GDM1 (cell line): ENCODE data around the gene SLC26A11.
"Not testable (repeated sequence)": the region's sequence is repeated elsewhere in the genome, so short reads cannot be mapped to it uniquely, and the experiment has no call there.

Source experiments
- DNase-seq: peaks from one replicate; lab custom pipeline; 2025; lab: John Stamatoyannopoulos, UW

SLC26A11 gene

DNA sequence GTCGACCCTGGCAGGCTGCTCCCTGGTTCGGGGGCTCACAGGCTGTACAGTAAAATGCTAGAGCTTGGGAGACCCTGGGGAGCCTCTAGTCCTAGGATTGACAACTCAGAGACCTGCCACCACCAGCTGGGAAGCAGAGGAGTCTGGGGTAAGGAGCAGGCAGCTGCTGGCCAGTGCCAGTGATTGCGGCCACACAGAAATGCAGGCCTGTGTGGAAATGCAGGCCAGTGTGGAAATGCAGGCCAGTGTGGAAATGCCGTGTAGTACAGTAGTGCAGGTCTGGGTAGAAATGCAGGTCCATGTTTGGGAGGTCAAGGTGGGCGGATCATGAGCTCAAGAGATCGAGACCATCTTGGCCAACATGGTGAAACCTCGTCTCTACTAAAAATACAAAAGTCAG lies 23.6 kb upstream of the SLC26A11 start:
- no peak for DNase-seq

DNA sequence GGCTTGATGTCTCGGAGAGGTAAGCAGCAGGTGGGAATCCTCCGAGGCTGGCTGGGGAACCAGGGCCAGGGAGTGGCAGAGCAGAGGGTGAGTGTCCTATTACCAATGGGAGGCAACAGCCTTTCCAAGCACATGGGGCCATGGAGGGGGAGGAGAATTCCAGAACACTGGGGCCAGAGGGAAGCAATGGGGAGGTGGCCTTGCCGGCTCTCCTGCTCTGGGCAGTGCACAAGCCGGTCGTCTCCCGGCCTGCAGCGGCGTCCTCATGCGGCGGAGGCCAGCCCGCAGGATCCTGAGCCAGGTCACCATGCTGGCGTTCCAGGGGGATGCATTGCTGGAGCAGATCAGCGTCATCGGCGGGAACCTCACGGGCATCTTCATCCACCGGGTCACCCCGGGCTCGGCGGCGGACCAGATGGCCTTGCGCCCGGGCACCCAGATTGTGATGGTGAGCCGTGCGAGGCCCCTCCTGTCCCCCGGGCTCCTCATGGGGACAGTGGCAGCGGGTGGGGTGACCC lies 22.0 kb upstream of the SLC26A11 start:
- no peak for DNase-seq

DNA sequence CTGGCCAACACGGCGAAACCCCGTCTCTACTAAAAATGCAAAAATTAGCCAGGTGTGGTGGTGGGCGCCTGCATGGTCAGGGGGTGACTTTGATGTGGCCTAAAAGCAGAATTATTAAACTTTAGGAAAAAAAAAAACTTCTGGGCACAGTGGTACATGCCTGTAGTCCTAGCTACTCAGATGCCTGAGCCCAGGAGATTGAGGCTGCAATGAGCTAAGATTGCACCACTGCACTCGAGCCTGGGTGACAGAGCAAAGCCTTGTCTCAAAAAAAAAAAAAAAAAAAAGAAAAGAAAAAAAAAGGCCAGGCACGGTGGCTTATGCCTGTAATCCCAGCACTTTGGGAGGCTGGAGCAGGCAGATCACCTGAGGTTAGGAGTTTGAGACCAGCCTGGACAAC lies 20.9 kb upstream of the SLC26A11 start:
- not testable (repeated sequence) for DNase-seq

DNA sequence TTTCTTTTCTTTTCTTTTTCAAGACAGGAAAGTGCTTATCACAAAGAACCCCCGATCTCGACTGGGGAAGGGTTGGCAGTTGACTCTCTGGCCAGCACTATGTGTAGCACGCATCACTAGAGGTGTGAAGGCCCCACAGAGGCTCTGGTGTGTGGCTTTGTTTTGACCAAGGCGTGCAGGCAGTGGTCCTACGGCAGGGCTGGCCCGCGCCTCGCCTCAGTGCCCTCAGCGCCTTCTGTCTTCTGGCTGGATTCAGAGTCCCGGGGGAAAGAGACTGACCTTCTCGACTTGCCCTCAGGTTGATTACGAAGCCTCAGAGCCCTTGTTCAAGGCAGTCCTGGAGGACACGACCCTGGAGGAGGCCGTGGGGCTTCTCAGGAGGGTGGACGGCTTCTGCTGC lies 18.8 kb upstream of the SLC26A11 start:
- DNase-seq: no peak

DNA sequence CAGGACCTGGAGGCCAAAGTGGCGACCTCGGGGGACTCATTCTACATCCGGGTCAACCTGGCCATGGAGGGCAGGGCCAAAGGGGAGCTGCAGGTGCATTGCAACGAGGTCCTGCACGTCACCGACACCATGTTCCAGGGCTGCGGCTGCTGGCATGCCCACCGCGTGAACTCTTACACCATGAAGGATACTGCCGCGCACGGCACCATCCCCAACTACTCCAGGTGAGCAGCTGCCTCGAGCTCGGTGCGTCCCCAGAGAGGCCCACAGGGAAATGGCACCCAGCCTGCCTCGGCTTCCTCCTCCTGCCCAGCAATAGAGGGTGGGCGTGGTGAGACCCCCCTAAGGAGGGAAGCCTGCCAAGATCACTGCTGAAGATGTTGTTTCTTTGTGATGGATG lies 18.0 kb upstream of the SLC26A11 start:
- DNase-seq: no peak

DNA sequence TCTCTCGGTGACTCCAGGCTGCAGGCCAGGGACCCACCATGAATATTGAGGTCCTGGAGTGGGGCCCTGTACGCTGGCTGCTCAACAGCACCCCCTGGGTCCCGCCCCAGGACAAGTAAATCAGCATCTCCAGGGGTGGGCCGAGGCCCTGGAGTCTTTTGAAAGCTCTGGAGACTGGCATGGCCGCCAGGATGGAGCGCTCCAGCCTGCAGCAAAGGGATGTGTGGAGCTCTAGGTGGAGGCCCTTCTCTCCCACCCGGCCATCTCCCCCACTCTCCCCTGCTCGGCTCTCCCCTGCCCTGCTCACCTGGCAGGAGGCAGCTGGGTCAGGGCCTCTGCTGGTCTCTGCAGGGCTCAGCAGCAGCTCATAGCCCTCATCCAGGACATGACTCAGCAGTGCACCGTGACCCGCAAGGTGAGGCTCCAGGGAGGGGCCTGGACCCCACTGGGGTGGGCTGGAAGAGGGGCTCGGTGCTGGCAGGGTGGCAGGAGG lies 16.7 kb upstream of the SLC26A11 start:
- DNase-seq: no peak

DNA sequence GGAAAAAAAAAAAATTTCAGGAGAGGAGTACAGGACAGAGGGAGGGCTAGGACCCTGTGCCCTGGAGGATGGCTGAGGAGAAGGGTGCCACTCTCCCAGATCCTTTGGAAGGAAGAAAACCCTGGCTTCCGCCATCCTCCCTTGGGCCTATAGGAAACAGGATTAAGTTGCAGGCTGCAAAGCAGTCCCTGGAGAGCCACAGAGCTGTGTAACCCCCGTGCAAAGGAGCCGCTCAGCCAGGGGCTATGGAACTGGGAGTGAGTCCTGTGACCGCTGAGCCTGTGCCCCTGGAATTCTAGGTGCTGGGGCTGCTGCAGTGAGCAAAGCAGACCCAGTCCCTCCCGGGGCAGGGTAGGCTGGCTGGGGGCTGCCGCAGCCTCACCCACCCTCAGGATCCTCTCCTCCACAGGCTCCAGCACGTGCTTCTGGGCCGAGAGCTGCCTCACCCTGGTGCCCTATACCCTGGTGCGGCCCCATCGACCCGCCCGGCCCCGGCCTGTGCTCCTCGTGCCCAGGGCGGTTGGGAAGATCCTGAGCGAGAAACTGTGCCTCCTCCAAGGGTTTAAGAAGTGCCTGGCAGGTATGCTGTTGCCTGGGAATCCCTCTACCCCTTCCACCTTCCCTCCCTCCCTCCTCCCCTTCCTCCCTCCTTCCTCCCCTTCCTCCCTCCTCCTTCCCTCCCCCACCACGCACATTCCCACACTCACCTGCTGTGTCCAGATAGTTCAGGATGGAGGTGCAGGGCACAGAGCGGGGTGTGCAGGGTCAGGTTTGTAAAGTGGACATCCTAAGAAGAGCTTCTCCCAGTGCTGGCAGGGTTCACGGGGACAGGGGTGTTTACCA lies 15.4 kb upstream of the SLC26A11 start:
- no peak for DNase-seq

DNA sequence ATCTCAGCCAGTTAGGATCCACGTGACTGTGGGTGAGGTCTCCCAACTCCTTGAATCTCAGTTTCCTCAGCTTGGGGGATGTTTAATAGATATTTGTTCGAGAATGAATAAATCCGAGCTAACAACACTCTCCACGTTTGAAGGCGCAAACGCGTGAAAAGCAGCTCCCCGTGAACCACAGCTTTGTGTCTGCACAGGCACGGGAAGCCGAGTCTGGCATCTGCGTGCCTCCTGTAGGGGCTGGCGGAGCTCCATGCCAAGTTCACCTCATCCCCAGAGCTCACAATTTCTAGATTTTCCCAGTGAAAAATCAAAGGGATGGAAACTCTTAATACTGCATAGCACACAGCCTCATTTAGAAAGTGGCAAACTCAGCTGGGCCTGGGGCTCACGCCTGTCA lies 14.4 kb upstream of the SLC26A11 start:
- DNase-seq: no peak

DNA sequence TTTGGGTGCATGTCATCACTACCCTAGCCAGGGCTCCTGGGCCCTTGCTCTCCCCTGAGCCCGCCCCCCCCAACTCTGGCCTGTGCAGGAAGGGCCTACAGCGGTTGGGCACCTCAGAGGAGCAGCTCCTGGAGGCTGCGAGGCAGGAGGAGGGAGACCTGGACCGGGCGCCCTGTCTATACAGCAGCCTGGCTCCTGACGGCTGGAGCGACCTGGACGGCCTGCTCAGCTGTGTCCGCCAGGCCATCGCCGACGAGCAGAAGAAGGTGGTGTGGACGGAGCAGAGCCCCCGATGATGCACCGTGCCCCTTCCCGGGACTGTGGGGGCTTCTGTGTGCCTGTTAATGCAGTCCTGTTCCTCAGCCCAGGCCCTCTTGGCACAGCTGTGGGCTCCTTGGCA lies 12.2 kb upstream of the SLC26A11 start:
- no peak for DNase-seq

DNA sequence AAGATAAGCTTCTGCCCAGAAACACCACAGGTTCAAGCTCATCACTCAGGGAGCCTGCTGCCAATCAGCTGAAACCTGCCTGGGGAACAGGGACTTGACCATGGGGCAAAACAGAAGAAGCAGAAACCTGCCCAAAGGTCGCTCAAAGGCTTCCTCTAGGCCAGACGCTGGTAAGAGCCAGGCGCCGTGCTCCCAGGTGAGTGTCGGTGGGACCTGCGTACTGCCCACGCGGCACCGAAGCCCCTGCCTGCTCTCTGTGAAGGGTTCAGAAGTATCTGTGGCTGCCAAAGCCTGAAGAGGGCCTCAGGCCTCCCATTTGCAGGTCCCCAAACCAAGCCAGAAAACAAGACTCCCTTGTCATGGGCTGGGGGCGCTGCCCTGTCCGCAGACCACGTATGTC lies 10.5 kb upstream of the SLC26A11 start:
- DNase-seq: no peak

DNA sequence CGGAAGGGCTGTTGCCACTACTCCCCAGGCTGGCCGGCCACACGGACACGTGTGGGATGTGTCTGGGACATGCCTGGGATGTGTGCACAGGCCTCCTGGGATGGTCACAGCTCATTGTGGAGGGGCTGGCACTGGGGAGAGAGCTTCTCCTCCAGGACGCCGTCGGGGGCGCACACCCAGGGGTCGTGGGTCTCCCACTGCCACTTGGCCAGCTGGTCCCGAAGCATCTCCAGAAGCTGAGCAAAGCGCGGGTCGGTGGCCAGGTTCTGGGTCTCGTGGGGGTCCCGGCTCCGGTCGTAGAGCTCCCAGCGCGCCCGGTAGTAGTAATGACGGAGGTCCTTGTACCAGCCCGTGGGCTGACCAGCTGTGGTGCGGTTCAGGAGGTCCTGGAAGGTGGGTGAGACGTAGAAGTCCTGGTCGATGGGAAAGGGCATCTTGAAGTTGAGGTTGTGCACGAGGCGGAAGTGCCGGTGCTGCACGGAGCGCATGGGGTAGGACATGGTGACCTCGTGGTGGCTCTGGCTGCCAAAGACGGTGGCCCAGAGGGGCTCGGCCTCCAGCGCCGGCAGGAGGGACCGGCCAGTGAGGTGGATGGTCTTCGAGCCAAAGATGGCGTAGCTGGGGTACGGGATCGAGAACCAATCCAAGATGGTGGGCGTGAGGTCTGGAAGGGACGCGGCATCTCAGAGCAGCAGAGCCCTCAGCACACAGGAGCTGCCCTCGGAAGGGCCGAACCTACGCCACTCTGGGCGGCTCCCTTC lies 9.7 kb upstream of the SLC26A11 start:
- no peak for DNase-seq

DNA sequence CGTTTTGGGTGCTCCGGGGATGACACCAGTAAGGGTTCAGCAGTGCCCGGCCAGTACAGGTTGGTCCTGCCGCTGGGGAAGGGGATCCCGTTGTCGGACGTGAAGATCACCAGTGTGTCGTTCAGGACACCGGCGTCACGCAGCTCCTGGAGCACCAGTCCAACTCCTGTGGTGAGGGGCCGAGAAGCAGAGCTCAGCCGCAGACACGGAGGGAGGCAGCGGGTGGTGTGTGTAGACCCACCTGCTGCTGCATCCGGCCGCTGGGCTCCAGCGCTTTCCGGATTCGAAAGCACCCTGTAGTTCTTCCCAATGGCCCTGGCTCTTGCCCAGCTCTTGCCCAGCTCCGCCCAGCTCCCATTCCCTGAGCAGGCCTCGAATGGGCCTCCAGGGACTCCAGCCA lies 8.1 kb upstream of the SLC26A11 start:
- DNase-seq: no peak

DNA sequence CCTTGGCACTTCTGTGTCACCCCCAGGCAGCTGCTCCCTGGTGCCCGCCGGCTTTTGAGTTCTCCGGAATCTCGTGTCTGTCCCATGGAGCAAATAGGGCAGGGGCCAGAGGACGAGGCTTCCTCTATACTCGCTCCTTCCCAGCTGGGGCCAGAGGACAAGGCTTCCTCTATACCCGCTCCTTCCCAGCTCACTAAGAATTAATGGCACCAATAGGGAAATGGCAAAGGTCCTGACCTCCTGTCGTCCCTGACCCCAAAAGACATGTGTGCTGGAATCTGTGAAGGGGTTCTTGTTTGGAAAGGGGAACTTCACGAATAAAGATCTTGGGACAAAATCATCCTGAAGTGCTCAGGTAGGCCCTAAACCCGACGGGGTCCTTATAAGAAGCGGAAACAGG lies 7.7 kb upstream of the SLC26A11 start:
- DNase-seq: no peak

DNA sequence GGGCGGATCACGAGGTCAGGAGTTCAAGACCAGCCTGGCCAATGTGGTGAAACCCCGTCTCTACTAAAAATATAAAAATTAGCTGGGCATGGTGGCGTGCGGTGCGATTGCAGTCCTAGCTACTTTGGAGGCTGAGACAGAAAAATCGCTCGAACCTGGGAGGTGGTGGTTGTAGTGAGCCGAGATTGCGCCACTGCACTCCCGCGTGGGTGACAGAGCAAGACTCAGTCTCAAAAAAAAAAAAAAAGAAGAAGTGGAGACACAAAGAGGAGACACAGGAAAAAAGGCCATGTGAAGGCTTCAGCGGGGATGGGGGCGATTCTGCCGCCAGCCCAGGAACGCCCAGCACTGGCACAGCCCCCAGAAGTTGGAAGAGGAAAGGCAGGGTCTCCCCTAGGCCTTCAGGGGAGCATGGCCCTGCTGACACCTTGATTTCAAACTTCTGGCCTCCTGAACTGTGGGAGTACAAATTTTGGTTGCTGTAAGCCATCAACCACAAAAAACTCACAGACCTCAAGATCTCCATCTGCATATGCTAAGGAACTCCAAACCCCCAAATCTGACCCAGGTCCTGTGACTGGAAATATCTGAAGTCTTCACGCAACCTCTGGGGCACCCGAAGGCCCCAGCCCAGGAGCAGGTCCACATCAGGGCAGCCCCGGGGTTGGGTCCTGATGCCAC lies 7.1 kb upstream of the SLC26A11 start:
- no peak for DNase-seq

DNA sequence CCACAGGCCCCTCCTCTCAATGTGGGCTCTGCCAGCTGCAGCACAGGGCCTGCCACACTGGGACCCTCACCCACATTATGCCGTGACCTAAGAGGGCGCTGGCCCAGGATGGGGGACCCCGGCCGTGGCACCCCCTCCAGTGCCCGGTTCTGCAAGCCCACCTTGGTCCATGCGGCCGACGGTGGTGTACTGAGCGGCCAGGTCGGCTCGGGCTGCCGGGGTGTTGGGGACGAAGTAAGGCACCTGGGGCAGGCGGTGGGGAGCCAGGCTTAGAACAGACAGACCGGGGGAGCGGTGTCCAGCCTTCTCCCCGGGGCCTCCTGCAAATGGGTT lies 6.6 kb upstream of the SLC26A11 start:
- no peak for DNase-seq

DNA sequence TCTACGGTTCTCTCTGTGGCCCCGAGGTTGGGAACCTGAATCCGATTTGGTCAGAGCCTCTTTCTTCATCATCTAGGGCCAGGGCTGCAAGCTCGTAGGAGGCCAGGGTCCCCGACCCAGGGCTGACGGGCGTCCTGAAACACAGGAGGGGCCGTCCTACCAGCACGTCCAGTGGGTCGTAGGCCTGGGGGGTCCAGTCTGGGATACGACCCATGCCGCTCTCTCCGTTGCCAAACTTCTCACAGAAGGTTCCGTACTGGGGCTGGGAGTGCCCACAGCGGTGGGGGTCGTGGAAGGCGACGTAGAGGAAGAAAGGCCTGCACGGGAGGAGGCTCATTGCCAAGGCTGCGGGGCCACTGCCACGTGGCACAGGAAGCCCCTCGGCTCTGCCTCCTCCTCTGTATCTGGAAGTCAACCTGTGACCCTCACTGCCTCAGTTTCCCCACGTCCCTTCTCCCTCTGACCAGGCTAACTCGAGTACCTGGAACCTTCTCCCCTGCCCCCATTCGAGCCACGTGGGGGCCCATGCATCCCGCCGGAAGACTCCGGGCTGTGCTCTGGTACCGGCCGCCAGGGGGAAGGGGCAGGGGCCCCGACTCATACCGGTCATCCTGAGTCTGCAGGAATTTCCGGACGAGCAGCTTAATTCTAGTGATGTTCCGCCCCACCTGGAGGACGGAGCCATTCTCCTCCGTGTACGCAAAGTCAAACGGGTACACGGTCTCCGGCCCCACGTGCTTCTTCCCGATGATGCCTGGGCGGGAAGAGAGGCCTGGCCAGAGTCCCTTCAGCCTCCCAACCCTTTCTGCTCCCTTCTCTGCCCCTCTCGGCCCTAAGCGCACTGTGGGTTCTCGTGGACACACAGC lies 6.0 kb upstream of the SLC26A11 start:
- DNase-seq: no peak

DNA sequence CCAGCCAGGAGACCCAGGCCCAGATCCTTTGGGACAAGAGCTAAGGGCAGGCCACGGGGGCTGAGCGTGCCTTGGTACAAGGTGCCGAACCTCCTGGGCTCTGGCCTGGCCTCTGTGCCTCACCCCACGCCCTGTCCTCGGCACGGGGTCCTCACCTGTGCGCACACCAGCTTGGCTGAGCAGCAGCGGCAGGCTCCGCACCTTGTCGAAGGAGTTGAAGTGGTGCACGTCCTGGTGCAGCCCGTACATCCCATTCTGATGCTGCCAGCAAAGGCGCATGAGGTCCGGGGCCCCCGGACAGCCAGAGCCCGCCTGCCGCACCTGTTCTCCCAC lies 5.4 kb upstream of the SLC26A11 start:
- DNase-seq: no peak

DNA sequence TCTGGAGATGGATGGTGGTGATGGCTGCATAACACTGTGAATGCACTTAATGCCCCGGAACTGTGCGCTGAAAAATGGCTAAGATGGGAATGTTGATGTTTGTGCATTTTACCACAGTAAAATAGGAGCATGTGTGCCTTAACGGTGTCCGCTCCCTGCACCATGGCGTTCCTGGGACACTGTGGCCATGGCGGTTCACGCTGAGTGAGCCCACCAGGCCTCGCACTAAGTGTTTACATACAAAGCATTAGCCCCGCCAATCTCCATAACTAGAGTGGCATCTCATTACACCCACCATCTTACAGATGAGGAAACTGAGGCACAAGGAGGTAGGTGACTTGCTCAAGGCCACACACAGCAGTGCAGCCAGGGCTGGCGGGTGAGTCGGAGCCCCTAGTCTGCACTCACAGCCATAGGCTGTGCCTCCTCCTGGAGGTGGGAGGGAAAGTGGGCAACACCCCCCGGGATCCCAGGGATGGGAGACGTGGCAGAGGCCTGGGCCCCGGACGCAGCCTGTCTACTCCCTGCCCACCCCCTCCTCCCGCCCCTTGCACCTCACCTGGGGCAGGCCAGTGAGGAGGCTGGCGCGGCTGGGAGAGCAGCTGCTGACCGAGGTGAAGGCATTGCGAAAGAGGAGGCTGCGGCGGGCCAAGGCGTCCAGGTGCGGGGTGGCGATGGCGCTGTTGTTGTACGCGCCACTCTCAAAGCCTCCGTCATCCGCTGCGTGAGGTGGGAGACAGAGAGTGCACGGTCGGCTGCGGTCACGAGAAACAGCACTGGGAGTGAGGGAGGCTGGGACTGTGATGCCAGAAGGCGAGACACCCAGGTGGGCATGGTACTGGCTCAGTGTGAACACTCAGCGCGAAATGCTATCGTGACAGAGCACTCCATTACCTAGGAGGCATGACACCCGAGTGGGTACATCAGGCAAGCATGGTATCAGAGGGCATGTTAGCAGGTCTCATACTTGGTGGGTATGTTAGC lies 3.5 kb upstream of the SLC26A11 start:
- DNase-seq: no peak

DNA sequence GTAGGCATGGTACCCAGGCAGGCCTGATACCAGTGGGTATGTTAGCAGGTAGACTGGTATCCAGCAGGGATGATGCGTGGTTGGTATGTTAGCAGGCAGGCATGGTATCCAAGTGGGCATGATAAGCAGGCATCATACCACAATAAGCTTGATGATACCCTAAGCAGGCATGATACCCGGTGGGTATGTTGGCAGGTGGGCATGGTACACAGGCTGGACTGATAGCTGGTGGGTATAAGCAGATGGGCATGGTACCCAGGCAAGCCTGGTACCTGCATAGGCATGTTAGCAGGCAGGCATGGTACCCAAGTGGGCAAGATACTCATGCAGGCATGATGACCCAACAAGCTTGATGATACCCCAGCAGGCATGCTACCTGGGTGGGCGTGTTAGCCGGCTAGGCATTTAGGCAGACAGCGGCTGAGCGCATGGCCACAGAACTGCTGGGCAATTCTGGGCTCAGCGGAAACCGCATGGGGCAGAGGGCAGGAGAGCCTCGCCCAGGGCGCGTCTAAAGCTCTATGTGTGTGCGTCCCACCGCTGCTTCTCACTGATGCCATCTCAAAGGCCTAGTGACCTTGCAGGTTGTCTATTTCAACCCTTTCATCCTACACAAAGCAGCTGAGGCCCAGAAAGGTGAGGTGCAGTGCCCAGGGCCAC lies 2.4 kb upstream of the SLC26A11 start:
- no peak for DNase-seq

DNA sequence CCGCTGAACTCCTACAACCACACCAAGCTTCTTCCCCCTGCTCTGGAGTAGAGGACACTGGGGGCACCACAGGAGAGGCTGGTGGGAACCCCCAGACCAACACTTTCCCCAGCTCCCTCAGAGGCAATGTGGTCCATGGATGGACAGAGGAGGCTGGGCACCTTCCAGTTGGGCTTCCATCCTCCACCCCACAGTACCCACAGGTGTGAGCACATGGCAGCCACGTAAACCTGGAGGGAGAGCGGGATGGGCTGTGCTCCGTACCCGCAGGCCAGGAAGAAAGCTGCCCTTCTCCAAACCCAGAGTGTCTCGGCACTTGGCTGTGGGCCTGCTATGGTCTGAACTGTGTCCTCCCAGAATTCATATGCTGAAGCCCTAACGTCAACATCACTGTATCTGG lies 1.8 kb upstream of the SLC26A11 start:
- DNase-seq: no peak
